ENCODE results near the gene ADIPOR1. TPM values are rescaled to one million over a fixed set of nuclear protein-coding genes. Genes with fewer than 3 reads are reported as not detected.
"Not testable (repeated sequence)": the region's sequence is repeated elsewhere in the genome, so short reads cannot be mapped to it uniquely, and the experiment has no call there.

Gene ADIPOR1
- total RNA-seq, 2 donors from 2014 or later: 124 to 141 TPM

DNA sequence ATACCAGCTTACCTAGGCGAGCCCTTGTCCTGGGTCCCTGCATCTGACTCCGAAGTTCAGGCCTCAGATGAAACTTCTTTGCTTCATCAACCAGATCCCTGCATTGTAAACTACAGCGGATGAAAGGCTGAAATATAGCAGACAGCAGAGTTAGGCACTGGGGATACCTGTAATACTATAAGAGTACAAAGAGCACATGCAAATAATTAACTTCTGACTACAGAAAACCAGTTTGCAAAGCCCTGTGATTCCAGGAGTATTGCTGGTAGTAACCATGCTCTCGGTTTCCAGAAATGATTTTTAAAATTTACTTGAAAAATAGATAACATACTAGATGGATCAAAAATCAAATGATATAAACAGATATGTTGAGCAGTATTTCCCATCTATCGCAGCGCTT is 49.1 kb downstream of the ADIPOR1 start:
- H3K36me3 ChIP-seq: peaks cover 63% of the 10 kb centered on the region
- no peak for DNase-seq (ENCODE audit: low spot score)
- no peaks in the 10 kb centered on the region for H3K27me3 ChIP-seq
- H3K27ac ChIP-seq: no peak overlapping the region
- H3K4me1 ChIP-seq: no peaks in the 10 kb centered on the region
- H3K9me3 ChIP-seq: no peaks in the 10 kb centered on the region
- no peak for TF ChIP-seq CTCF (IDR thresholded peaks at IDR 0.05)
- no peak overlapping the region for H3K4me3 ChIP-seq

GRCh38 chr1:202905331-202905730 is 52.8 kb downstream of the ADIPOR1 start:
- peaks cover 50% of the 10 kb centered on the region for H3K36me3 ChIP-seq
- DNase-seq (ENCODE audit: low spot score): no peak
- H3K27me3 ChIP-seq: no peaks in the 10 kb centered on the region
- no peaks in the 10 kb centered on the region for H3K4me1 ChIP-seq
- no peaks in the 10 kb centered on the region for H3K9me3 ChIP-seq
- no peak overlapping the region for H3K27ac ChIP-seq
- no peak for TF ChIP-seq CTCF (IDR thresholded peaks at IDR 0.05)
- H3K4me3 ChIP-seq: no peak overlapping the region

DNA sequence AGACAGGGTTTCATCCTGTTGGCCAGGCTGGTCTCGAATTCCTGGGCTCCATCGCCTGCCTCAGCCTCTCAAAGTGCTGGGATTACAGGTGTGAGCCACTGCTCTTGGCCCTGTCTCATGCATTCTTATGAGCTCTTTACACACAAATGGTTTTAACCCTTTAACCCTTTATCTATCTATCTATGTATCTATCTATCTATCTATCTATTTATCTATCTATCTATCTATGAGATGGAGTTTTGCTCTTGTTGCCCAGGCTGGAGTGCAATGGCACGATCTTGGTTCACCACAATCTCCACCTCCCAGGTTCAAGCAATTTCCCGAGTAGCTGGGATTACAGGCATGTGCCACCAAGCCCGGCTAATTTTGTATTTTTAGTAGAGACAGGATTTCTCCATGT is 54.3 kb downstream of the ADIPOR1 start:
- not testable (repeated sequence) for H3K9me3 ChIP-seq; H3K27me3 ChIP-seq; DNase-seq (ENCODE audit: low spot score); H3K4me1 ChIP-seq; H3K27ac ChIP-seq; H3K4me3 ChIP-seq
- peaks cover 48% of the 10 kb centered on the region for H3K36me3 ChIP-seq

DNA sequence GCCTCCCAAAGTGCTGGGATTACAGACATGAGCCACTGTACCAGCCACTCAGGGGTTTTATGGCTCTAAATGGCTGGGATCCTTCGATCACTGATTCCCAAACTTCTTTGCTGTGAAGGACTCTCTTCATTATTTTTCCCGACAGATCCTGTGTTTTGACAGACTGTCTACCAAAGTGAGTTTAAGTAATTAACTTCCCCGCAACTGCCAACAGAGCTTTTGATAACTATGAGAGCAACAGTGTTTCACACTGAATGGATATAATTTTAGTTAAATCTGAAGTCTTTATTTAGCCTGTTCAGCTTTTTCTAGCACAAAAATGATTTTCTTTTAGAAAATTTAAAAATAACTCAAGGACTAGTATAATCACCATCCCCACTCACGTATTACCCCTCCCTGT is 56.6 kb downstream of the ADIPOR1 start:
- H3K27ac ChIP-seq: no peak overlapping the region
- peaks cover 35% of the 10 kb centered on the region for H3K36me3 ChIP-seq
- no peaks in the 10 kb centered on the region for H3K4me1 ChIP-seq
- H3K27me3 ChIP-seq: no peaks in the 10 kb centered on the region
- H3K4me3 ChIP-seq: no peak overlapping the region
- no peak for DNase-seq (ENCODE audit: low spot score)
- H3K9me3 ChIP-seq: no peaks in the 10 kb centered on the region
- no peak for TF ChIP-seq CTCF (IDR thresholded peaks at IDR 0.05)

- Histone ChIP-seq H3K27me3 (no peaks in the 10 kb centered on the region), H3K4me1 (peaks cover 0 to 11% of the 10 kb centered on the region in 2 donors), H3K36me3 (peaks cover 50% of the 10 kb centered on the region), H3K4me3 (no peak overlapping the region), H3K9me3 (no peaks in the 10 kb centered on the region), H3K27ac (no peak overlapping the region)
- TF ChIP-seq CTCF (IDR thresholded peaks at IDR 0.05): no peak
- no peak for DNase-seq (ENCODE audit: low spot score)
These were observed 65.6 kb downstream of the ADIPOR1 start for GRCh38 chr1:202892501-202892900.

Other genes with a start within 250 kb of the ADIPOR1 start
- not detected for gene SYT2, start 247.9 kb downstream of the ADIPOR1 start, total RNA-seq
- 10 to 100 TPM; 14.6 to 18.5 TPM for gene KDM5B, start 149.9 kb downstream of the ADIPOR1 start, total RNA-seq
- gene PCAT6, start 147.4 kb downstream of the ADIPOR1 start, total RNA-seq: not detected
- 1 to 10 TPM; 3.0 to 4.3 TPM for gene RABIF, start 69.2 kb downstream of the ADIPOR1 start, total RNA-seq
- gene KLHL12, start 31.1 kb downstream of the ADIPOR1 start, total RNA-seq: 10 to 100 TPM; 13.9 to 18.4 TPM
- 100 to 1,000 TPM in 1 of 2 donors, 10 to 100 TPM in 1; 85.9 to 104 TPM for gene CYB5R1, start 8.9 kb upstream of the ADIPOR1 start, total RNA-seq
- 10 to 100 TPM; 29.6 to 39.1 TPM for gene TMEM183A, start 49.1 kb upstream of the ADIPOR1 start, total RNA-seq
- 10 to 100 TPM; 16.3 to 19.2 TPM for gene PPFIA4, start 68.2 kb upstream of the ADIPOR1 start, total RNA-seq
- not detected for gene MYOG, start 127.7 kb upstream of the ADIPOR1 start, total RNA-seq
- gene ADORA1, start 169.4 kb upstream of the ADIPOR1 start, total RNA-seq: 10 to 100 TPM in 1 of 2 donors, 1 to 10 TPM in 1; 9.4 to 15.1 TPM
- not detected for gene MYBPH, start 217.5 kb upstream of the ADIPOR1 start, total RNA-seq
- 1 to 10 TPM in 1 of 2 donors, under 1 TPM in 1; 0.85 to 9.4 TPM for gene CHI3L1, start 228.4 kb upstream of the ADIPOR1 start, total RNA-seq

Data from right atrium auricular region (tissue), 2 donors.